Esophagus (tissue), 2 donors: ENCODE results near the gene KRT6B. TPM values are rescaled to one million over a fixed set of nuclear protein-coding genes. Genes with fewer than 3 reads are reported as not detected.

Experiments used
- H3K27ac ChIP-seq, 2 donors: one replicate each; pipeline ENCODE4 v1.5.1; 2013; ENCODE audit warnings: low read depth in 2 of 2, mild to moderate bottlenecking in 2 of 2, inconsistent platforms in 1 of 2, low read length in 1 of 2, moderate library complexity in 1 of 2
- H3K27me3 ChIP-seq, 2 donors: one replicate each; pipeline ENCODE4 v1.6.1; 2013; ENCODE audit warnings: low read length in 2 of 2, control low read depth in 1 of 2, mild to moderate bottlenecking in 1 of 2; ENCODE audit not compliant: insufficient read depth in 2 of 2, control insufficient read depth in 1 of 2
- H3K36me3 ChIP-seq, 2 donors: one replicate each; pipeline ENCODE4 v1.6.1; 2013; ENCODE audit warnings: low read length in 1 of 2; ENCODE audit not compliant: control insufficient read depth in 2 of 2, insufficient read depth in 2 of 2
- H3K4me1 ChIP-seq, 2 donors: one replicate each; pipeline ENCODE4 v1.6.1; 2013; ENCODE audit warnings: low read length in 1 of 2; ENCODE audit not compliant: control insufficient read depth in 2 of 2, insufficient read depth in 2 of 2
- H3K4me3 ChIP-seq, 2 donors: one replicate each; pipeline ENCODE4 v1.5.1; 2013; ENCODE audit warnings: low read length in 2 of 2, mild to moderate bottlenecking in 2 of 2, low read depth in 1 of 2, moderate library complexity in 1 of 2
- H3K9me3 ChIP-seq, 2 donors: one replicate each; pipeline ENCODE4 v1.6.1; 2013; ENCODE audit warnings: mild to moderate bottlenecking in 2 of 2, low read depth in 1 of 2, low read length in 1 of 2, moderate library complexity in 1 of 2; ENCODE audit not compliant: control insufficient read depth in 2 of 2, insufficient read depth in 1 of 2
- WGBS, 2 donors: extraction: QIAGEN DNeasy Blood & Tissue Kit; methylation state at CpG; one replicate each; pipeline ENCODE4 v1.1.7; 2013; 5-methylcytosine and 5-hydroxymethylcytosine counted together
- polyA plus RNA-seq, 2 donors: library from polyadenylated mRNA; stranded (reverse); fragments of 200-250 nt; gene quantifications; one replicate each; pipeline ENCODE4 v1.2.3, GENCODE V29; 2013
- donor health status: healthy with polysubstance abuse.
- donor health status: Bipolar disorder and iron deficiency.

KRT6B gene
- polyA plus RNA-seq, 2 donors: 106 to 453 TPM

DNA sequence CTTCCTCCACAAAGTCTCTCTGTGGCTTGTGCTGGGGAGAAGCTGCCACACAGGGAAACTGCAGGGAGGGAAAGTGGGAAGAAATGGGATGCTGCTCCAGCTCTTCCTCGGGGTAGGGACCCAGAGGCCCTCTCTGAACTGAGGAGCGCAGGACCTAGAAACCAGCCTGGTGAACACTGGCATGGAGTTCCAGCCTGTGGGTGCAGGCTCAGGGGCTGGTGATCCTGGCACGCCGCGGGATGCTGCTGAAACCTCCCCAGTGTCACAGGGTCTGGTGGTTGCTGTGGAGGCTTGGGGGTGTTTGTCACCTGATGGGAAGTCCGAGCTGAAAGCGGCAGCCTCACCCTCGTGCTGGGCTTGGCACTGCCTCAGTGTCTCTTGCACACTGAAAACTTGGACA, 12.5 kb downstream of the KRT6B start:
- no peaks in the 10 kb centered on the region for H3K27me3 ChIP-seq
- H3K4me1 ChIP-seq: peaks cover 4 to 24% of the 10 kb centered on the region in 2 donors
- WGBS, 2 donors: 80 to 81% methylated on average over 8 of the region's 8 CpGs
- peak overlapping the region in 1 of 2 donors; percentile 65 for H3K27ac ChIP-seq
- no peak overlapping the region for H3K4me3 ChIP-seq
- no peaks in the 10 kb centered on the region for H3K36me3 ChIP-seq
- no peaks in the 10 kb centered on the region for H3K9me3 ChIP-seq

DNA sequence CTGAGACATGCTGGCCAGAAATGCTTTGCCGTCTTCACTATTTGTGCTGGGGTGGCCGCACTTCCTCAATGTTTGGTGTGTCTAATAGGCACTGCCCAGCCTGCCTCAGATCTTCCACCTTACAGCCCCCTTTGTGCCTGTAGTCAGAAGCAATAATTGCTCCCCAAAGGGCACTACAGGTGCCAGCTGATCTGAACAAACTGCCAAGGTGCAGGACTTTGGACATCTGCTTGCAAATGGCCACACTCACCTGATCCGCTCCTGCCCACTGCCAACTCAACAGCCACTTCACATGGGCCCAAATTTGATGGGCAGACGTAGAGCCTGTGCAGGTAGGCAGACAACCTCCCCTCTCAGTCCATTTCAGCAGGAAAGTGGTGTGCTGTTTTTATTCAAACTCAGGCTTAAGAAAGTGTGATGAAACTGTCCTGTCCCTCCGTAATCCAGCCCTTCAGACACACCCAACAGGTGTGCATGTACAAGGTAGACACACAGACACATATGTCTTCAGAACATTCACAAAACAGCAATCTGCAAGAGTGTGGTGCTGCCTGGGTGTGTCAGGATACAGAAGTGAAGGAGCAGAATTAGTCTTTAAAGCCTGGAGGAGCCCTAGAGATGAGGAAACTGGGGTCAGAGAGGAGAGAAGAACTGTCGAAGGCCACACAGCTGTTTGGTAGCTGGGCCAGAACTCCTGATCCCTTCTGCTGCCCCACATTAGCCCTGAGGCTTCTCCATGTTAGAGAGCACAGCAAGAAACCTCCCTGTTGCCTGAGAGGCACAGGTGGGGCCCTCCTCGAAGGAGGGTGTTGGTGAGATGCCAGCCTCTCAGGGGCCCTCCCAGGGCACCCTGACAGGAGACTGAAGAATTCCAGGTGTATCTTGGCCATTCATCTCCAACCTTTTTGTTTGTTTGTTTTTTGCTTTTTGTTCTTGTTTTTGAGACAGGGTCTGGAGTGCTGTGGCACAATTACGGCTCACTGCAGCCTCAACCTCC, 13.3 kb downstream of the KRT6B start:
- Histone ChIP-seq H3K9me3 (no peaks in the 10 kb centered on the region), H3K27ac (peak overlapping the region; percentile 46 to 72), H3K4me3 (no peak overlapping the region), H3K36me3 (no peaks in the 10 kb centered on the region), H3K27me3 (no peaks in the 10 kb centered on the region), H3K4me1 (peaks cover 4 to 22% of the 10 kb centered on the region in 2 donors)
- 69 to 81% methylated on average over 8 of the region's 8 CpGs for WGBS, 2 donors

DNA sequence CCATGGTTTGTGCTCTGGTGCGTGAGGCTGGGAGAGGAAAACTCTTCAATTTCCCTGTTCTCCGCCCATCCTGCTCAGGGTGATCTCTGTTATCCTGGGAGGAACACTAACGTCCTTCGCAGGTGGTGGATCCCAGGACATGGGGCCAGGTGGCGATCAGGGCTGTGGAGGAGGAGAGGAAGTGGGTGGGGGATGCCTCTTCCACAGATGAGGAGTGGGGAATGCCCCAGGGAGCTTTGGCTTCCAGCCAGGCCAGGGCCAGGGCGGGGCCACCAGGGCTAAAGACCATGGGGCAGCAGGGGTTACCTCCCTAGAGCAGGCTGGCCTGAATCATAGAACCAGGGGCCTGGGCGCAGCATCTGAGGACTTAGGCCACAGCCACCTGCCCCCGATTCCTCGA, 14.4 kb downstream of the KRT6B start:
- no peaks in the 10 kb centered on the region for H3K27me3 ChIP-seq
- H3K27ac ChIP-seq: peak overlapping the region in 1 of 2 donors; percentile 10
- peaks cover 4 to 19% of the 10 kb centered on the region in 2 donors for H3K4me1 ChIP-seq
- 64 to 76% methylated on average over 9 of the region's 9 CpGs for WGBS, 2 donors
- no peaks in the 10 kb centered on the region for H3K9me3 ChIP-seq
- no peak overlapping the region for H3K4me3 ChIP-seq
- no peaks in the 10 kb centered on the region for H3K36me3 ChIP-seq

DNA sequence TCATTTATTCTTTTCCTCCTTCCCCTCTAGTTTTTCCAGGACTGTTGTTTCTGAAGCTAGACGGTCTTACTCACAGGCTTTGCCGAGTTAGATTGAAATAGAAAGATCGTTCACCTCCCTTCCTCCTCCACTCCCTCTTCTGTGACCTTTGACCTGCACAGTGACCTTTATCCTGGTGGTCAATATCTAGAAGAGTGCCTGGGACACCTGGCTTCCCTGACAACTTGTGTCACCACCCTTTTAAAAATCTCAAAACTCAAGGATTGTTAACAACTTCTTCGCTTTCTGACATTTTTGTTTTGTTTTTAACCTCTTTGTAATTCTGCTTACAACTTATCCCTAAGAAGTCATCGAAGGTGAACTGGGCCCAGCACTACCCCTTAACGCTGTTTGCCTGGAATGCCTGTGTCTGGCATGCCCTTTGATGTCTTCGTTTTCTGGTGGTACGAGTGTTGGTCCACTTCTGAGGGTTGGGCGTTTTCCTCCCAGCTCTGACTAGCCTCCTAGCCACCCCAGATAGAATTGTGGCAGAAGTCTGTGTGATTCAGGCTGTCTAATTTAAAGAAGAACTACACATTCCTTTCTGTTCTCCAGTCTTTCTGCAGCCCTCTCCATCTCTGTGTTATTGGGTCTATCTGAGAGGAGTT, 15.0 kb downstream of the KRT6B start:
- Histone ChIP-seq H3K27me3 (no peaks in the 10 kb centered on the region), H3K4me1 (peaks cover 4 to 19% of the 10 kb centered on the region in 2 donors), H3K27ac (peak overlapping the region; percentile 10 to 30), H3K9me3 (no peaks in the 10 kb centered on the region), H3K36me3 (no peaks in the 10 kb centered on the region), H3K4me3 (no peak overlapping the region)
- 58 to 64% methylated on average over 9 of the region's 9 CpGs for WGBS, 2 donors

DNA sequence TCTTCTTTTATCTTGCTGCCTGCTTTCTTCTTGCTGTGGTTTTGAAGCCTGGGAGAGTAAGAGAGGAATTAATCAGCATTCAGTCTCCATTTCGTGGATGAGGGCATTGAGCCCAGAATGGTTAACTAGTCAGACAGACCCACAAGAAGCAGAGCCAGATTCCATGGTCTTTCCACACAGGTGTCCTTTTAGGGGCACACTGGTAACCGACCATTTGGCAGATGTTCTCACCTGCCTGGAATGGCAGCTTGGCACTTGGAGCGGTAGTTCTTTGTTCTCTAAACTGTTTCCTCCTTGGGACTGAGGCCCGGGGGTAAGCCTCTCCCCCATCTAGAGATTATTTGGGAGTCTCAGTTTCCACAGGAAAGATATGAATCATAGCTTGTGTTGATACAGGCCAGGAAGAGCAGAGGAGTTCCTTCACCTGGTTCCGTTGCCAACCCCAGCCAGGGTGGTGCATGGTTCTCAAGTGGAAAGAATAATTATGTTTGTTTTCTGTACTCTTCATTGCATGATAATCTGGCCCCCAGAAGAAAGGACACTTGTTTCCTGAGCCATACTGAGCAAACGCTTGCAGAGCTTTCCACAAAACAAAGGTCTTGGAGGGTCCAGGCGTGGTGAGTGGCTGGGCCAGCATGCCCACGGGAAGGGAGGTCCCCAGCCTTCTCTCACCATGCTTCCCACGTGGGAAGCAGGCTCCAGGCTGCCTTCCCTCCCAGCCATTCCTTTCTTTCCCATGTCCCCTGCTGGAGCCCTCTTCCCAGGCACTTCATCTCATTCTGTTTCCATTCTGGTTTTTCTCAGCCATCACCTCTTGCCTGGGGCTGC, 15.7 kb downstream of the KRT6B start:
- H3K9me3 ChIP-seq: no peaks in the 10 kb centered on the region
- H3K27me3 ChIP-seq: no peaks in the 10 kb centered on the region
- peaks cover 4 to 19% of the 10 kb centered on the region in 2 donors for H3K4me1 ChIP-seq
- no peaks in the 10 kb centered on the region for H3K36me3 ChIP-seq
- WGBS, 2 donors: 33 to 38% methylated on average over 9 of the region's 9 CpGs
- H3K27ac ChIP-seq: peak overlapping the region; percentile 30 to 73
- no peak overlapping the region for H3K4me3 ChIP-seq

DNA sequence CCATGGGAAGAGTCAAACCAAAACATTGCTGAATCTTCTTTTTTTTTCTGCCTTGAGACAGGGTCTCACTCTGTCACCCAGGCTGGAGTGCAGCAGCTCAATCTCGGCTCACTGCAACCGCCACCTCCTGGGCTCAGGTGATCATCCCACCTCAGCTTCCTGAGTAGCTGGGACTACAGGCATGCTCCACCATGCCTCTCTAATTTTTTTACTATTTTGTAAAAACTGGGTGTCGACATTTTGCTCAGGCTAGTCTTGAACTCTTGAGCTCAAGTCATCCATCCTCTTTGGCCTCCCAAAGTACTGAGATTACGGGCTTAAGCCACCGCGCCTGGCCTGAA, 16.3 kb downstream of the KRT6B start:
- WGBS, 2 donors: 51 to 59% methylated on average over 6 of the region's 6 CpGs
- Histone ChIP-seq H3K27me3 (no peaks in the 10 kb centered on the region), H3K27ac (peak overlapping the region; percentile 30 to 73), H3K4me3 (no peak overlapping the region), H3K4me1 (peaks cover 4 to 18% of the 10 kb centered on the region in 2 donors), H3K9me3 (no peaks in the 10 kb centered on the region), H3K36me3 (no peaks in the 10 kb centered on the region)

DNA sequence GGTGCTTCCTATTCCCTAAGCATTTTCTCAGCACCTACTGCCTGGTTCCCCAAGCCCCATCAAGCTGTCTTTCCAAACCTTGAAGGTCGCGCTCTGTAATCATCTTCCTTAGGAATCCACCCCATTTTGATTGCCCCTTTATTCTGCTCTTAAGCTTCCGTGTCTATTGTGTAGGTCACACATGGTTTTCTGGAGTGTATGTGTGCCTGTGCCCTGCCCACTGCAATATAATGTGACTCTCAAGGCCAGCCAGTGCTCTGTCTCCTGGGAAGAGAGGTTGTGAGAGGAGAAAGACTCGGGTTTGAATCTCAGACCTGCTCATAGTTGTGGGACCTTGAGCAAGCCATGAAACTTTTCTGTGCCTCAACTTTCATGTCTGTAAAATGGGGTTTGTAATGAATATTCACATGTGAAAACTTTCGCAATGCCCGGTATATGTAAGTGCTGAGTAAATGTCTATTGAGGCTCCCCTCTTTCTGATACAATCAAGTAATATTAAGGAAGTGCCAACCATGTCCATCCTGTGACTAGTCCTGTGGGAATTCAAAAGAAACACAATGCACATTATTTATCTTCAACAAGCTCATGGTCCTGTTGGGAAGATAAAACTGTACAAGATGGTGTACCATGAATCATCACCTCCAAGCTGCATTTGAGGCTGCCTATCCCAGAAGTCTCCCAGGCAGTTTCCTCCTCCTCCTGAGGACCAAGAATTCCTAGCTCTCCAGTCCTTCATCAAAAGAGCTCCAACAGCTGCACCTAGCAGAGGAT, 17.0 kb downstream of the KRT6B start:
- WGBS, 2 donors: 88 to 92% methylated on average over 6 of the region's 6 CpGs
- Histone ChIP-seq H3K4me1 (peaks cover 4 to 15% of the 10 kb centered on the region in 2 donors), H3K9me3 (no peaks in the 10 kb centered on the region), H3K4me3 (no peak overlapping the region), H3K27ac (no peak overlapping the region), H3K27me3 (no peaks in the 10 kb centered on the region), H3K36me3 (no peaks in the 10 kb centered on the region)

DNA sequence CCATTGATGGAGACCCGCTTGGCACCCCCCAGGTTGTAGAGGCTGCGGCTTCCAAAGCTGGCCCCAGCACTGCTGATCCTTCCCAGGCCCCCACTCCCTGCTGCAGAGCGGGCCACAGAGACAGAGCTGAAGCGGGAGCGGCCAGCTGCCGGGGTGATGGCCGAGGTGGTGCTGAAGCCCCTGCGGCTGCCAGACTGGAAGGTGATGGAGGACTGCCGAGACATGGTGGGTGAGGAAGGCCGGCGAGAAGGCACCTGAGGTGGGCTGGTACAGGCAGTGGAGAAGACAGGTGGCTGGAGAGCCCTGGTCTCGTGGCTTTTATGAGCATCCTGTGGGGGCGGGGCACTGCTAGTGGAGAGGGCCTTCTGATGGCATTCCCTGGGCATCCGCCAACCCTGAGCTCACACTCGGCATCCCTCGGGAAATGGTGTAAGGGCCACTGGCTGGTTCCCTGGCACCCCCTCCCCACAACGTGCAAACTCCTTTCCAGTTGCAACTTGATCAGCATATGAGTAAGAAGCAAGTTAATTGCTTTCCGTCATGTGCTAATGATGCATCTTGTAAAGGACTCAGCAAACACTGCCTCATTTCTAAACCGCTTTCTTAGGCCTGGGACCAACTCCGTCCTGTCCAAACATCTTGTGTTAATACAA, 17.7 kb downstream of the KRT6B start, which contains the start of gene KRT75:
Gene KRT75, minus strand, starts transcription at position 291 of the 653 bp plus-strand sequence. Its CDS starts 67 bp downstream, at position 224.
- no peak within 1 kb of the TSS for H3K27ac ChIP-seq
- no peaks in the 10 kb centered on the region for H3K36me3 ChIP-seq
- H3K27me3 ChIP-seq: peaks cover 0 to 4% of the 10 kb centered on the region in 2 donors
- H3K4me3 ChIP-seq: no peak within 1 kb of the TSS
- H3K9me3 ChIP-seq: no peaks in the 10 kb centered on the region
- peaks cover 0 to 10% of the 10 kb centered on the region in 2 donors for H3K4me1 ChIP-seq
- 77 to 78% methylated on average over 20 of the region's 20 CpGs for WGBS, 2 donors
